ENCODE results near the gene FNDC3A.

The FNDC3A gene

GRCh38 chr13:49221590-49221965 lies 245.9 kb downstream of the FNDC3A start:
- DNase-seq, result no peak

DNA sequence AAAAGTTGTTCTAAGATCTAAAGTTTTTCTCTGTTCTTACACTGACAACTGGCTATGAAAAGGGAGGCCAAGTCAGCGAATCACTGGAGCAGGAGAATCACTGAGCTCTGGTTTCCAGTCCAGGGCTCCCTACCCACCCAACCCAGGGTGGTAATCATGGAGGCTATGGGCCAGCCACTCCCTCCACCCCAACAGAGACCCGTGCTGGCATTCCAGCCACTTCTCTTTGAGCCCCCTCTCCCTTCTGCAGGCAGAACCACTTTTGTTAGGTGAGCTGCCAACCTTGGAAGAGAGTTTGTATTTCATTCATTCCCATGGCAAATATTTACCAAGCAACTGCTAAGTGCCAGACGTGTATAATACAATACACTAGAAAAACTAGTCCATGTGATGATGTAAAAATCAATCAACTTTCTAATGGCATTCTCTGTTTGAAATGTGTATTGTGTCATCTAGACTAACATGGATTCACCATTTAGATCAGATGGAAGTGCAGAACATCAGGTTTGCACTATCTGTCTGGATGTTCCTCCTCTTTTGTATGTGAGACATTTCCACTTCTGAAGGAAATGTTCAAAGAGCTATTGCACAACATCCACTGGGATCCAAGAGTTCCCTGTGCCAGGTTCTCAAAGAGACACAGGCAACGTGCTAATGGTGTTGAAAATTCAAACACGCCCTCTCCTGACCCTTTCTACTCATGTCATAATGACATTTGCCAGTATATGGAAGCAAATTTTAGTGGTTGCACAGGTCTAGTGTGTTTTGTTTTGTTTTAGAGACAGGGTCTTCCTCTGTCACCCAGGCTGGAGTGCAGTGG lies 249.7 kb downstream of the FNDC3A start:
- DNase-seq, result peak; percentile 45

DNA sequence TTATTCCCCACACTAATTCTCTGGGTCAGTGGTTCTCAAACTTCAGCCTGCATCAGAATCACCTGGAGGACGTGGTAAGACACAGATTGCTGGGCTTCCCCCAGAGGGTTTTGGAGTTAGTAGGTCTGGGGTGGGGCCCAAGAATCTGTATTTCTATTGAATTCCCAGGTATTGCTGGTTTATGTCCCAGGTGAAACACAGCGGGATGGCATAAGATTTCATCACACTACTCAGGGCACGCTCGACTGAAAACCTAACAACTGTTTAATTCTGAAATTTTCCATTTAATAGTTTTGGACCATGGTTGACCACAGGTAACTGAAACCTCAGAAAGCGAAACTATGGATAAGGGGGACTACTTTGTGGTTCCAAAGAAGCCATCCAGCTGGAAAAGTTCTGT lies 250.9 kb downstream of the FNDC3A start:
- no peak for DNase-seq

DNA sequence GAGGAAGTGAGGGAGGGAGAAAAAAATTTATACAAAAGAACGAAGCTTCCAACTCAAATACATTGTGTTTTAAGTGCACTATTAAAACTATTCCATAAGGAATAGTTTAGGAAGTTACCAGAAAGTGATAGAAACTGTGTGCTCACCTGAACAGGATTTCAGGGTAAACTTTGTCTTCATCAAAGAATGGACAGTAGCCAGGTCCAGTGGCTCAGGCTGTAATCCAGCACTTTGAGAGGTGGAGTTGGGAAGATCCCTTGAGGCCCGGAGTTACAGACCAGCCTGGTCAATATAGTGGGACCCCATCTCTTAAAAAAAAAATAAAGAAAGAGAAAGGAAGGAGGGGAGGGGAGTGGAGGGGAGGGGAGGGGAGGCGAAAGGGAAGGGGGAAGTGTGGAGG lies 259.0 kb downstream of the FNDC3A start:
- DNase-seq, result no peak

DNA sequence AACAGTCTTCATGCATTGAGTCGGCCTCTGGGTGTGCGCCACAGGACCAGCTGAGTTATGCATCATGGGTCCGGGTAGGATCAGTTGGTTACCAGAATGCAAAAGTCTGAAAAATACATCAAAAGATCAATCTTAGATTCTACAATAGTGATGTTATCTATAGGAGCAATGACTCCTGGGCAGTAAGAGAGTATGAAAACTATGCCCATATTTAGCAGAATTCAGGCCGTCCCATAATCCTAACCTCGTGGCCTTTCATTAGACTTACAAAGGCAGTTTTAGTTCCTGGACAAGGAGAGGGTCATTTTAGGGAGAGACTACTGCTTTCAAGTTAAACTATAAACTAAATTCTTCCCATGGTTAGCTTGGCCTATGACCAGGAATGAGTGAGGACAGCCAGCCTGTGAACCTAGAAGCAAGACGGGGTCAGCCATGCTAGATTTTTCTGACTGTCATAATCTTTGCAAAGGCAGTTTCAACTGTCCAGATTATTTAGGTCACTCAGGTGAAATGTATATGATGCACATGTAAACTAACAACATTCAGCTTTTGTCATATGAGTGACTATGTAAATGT lies 260.2 kb downstream of the FNDC3A start:
- DNase-seq, result no peak

- no peak for DNase-seq
Measured at GRCh38 chr13:49238621-49239020, 262.9 kb downstream of the FNDC3A start.

DNA sequence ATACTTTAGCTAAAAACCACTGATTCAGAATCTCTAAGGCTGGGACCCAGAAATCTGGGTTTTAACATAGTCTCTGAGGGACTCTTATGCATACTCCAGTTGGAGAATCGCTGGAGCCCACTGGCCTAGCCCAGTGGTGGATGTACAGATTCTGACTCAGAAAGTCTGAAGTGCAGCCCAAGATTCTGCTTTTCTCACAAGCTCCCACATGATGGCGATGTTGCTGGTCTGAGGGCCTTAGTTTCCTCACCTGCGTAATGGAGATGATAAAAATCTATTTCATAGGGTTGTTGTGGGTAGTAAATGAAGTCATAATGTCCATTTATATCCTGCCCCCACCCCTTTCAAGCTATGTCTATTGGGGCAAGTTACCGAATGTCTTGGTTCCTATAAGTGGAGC lies 264.3 kb downstream of the FNDC3A start:
- DNase-seq, result peak; percentile 58

DNA sequence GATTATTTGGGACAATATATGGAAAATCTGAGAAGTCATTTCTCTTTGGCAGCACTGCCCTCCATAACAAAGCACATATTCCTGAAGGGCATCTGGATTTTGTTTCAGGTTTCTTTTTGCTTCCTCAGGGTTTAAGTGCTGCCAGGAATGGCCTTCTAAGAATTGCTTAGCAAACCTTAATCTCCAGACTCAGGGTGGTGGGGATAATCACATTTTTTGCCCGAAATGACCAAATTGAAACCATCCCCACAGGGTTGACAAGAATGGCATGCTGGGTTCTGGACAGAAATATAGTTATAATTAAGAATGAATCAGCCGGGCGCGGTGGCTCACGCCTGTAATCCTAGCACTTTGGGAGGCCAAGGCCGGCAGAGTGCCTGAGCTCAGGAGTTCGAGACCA lies 265.6 kb downstream of the FNDC3A start:
- DNase-seq, result no peak

GRCh38 chr13:49245101-49245500 lies 269.4 kb downstream of the FNDC3A start:
- no peak for DNase-seq

DNA sequence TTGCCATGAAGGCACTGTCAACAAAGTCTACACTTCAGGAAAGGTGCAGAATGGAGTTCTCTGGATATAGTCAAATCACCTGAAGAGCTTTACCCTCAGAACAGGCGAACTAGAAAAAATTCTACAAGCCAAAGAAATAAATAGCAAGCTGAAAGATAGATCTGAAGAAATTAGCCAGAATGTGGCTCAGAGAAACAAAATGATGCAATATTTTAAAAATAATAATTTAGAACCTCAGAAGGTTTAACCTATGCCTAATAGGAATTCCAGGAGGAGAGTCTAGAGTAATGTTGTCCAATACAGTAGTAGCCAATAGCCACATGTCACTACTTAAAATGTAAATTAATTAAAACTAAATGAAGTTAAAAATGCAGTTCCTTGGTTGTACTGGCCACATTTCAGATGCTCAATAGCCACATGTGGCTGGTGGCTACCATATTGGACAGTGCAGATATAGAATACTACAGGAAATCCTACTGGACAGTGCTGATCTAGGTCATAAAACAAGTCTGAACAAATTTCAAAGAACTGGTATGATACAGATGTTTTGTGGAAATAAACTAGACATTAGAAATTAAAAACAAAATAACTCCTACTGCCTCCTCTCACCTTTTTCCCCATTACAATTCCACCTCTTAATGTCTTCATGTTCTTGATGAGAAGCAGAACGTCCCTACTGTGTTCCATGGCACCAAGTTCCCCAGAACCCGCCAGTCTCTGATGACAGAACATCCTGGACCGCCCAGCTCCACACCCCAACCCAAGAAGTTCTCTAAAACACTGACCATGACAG lies 271.3 kb downstream of the FNDC3A start:
- peak; percentile 5 for DNase-seq

DNA sequence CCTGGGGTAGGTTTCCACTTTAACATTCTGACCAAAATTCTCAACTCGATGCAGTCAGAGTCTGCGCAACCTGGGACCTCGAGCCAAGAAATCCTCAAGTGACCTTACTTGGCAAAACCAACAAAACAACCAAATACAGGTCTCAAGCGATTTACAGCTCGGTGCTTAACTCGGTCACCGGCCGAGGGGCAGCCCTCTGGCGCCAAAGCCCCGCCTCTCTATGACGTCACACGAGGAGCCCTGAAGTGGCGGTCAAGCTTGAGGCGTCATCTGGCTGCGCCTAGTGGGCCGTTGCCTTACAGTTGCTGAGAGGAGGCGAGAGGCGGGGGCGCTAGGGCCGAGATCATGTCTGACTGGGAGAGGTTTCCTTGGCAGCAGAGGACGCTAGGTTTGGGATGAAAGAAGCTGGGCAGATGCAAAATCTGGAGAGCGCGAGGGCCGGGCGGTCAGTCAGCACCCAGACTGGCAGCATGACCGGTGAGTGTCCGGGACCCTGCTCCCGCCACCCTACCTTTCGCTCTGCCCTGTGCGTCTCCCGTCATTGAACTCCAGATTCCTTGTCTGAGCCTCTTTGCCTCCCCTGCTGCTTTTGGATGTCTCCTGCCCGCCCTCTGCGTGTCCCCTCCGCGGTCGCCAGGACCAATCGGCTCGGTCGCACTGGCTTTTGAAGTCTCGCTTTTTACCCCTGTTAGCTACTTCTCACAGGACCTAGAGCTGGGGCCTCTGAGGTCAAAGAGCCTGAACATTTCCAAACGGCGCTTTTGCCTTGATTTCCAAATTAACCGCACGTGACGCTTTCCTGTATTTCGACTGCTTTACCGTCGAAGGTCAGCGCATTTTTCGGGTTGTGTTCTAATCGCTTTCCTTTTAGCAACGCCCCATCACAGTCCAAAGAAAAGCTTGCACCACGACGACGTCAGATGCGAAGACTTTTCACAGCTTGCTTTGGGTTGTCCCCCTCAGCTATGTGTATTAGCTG lies 272.2 kb downstream of the FNDC3A start, which contains the start of gene CDADC1:
Gene CDADC1 (plus strand): TSS at position 283 of the 979 bp plus-strand sequence. CDS start 113 bp downstream, at position 396.
- peak; percentile 97 for DNase-seq

- no peak for DNase-seq
Measured at GRCh38 chr13:49248622-49249002, 272.9 kb downstream of the FNDC3A start.

- no peak for DNase-seq
Measured at GRCh38 chr13:49251326-49251725, 275.6 kb downstream of the FNDC3A start.

DNA sequence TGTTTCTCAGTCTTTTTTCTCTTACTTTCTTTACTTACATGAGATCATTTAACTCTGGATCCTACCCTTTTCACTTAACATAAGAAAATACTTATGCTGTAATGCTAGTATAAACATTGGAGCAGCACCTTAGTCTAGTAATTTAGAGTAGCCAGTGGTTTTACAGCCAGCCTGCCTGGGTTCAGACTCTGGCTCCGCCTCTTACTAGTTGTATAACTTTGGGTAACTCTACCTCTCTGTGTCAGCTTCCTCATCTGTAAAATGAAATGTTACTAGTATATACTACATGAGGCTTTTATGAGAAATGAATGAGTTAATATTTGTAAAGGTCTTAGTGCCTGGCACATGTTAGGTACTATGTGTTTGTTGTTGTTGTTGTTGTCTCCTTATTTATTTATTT lies 277.6 kb downstream of the FNDC3A start:
- DNase-seq, result no peak

GRCh38 chr13:49254007-49254406 lies 278.3 kb downstream of the FNDC3A start:
- DNase-seq, result no peak

GRCh38 chr13:49256841-49257240 lies 281.1 kb downstream of the FNDC3A start:
- DNase-seq, result no peak

DNA sequence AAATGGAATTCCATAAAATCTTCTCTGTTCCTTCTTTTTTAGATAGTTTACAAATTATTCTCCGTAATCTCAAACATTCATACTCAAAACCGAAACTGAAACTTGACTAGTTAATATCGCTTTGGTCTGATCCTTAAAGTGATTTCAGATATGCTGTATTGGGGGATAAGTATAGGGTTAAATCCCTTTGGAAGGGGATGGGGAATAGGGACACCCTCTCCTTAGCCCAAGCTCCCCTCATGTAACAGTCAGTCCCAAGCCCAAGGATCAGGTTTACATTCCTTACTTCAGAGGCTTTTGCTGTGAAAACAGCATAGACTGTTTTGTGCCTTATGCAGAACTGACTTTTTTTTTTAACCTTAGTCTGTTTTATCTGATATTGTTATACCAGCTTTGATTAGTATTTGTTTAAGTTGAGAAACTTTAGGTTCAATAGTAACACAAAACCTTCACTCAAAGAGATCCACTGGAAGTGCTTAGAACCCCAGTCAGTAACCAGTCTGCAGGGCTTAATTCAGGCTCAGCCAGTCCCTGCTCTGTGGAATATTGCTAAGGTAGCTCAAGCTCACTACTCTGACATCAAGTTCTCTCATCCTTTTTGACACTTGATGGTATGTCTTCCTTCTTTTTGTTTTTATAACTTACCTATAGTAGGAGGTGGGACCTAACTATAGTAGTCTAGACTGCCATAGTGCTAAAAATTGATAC lies 282.5 kb downstream of the FNDC3A start:
- peak; percentile 53 for DNase-seq

Data from suppressor macrophage treated with lipopolysaccharide for 4 hours (primary cell).